ENCODE results near the gene DMXL1.

Gene DMXL1

GRCh38 chr5:119055294-119055693 is 15.6 kb upstream of the DMXL1 start (continued):
- TF ChIP-seq ZNF626 (tag by site-specific recombination; IDR thresholded peaks at IDR 0.05) (no peak), PBX3 (CRISPR knock-in tag; IDR thresholded peaks at IDR 0.05) (no peak), ZNF155 (tag by site-specific recombination; IDR thresholded peaks at IDR 0.05) (no peak), ZNF768 (tag by site-specific recombination; IDR thresholded peaks at IDR 0.05) (no peak), ZNF629 (tag by site-specific recombination; IDR thresholded peaks at IDR 0.05) (no peak), SCRT2 (tag by site-specific recombination; IDR thresholded peaks at IDR 0.05) (no peak), ZSCAN4 (tag by site-specific recombination; IDR thresholded peaks at IDR 0.05) (no peak), ZBTB26 (tag by site-specific recombination; optimal IDR thresholded peaks at IDR 0.05) (no peak), ZNF558 (tag by site-specific recombination; IDR thresholded peaks at IDR 0.05) (no peak), ZNF521 (tag by site-specific recombination; IDR thresholded peaks at IDR 0.05) (no peak)

GRCh38 chr5:119058979-119059529 is 11.8 kb upstream of the DMXL1 start:
- Histone ChIP-seq H3K4me3 (ENCODE audit: low read depth, low read length) (no peak overlapping the region), H3K9me3 (ENCODE audit: control insufficient read depth, insufficient read depth, low read depth, low read length) (no peaks in the 10 kb centered on the region), H3K4me1 (ENCODE audit: control insufficient read depth, insufficient read depth, low read length) (peaks cover 2% of the 10 kb centered on the region; the same call in 1 of the 2 replicates), H3K36me3 (ENCODE audit: control insufficient read depth in 2 of 2, insufficient read depth in 1 of 2, low read length in 2 of 2) (no peaks in the 10 kb centered on the region), H3K27ac (ENCODE audit: extremely low read depth, low read depth, low read length) (no peak overlapping the region)
- TF ChIP-seq ZNF121 (tag by site-specific recombination; IDR thresholded peaks at IDR 0.05) (0 out of 2 replicates have a peak, but pooled peaks have one; percentile 41), SCRT2 (tag by site-specific recombination; IDR thresholded peaks at IDR 0.05) (no peak), GLI4 (tag by site-specific recombination; IDR thresholded peaks at IDR 0.05) (no peak), OSR2 (tag by site-specific recombination; IDR thresholded peaks at IDR 0.05) (no peak)
- CTCF ChIA-PET = interaction anchor here (1.0 kb wide), 1 partner anchor 14 kb away, joined by 3 read pairs; no protein-coding TSS in a partner anchor
- POLR2A ChIA-PET = no interaction called here

- Histone ChIP-seq H3K9me3 (ENCODE audit: control insufficient read depth, insufficient read depth, low read depth, low read length) (no peaks in the 10 kb centered on the region), H3K4me1 (ENCODE audit: control insufficient read depth, insufficient read depth, low read length) (peaks cover 5% of the 10 kb centered on the region; the same call in 1 of the 2 replicates), H3K4me3 (ENCODE audit: low read depth, low read length) (no peak overlapping the region), H3K27ac (ENCODE audit: extremely low read depth, low read depth, low read length) (no peak overlapping the region), H3K36me3 (ENCODE audit: control insufficient read depth in 2 of 2, insufficient read depth in 1 of 2, low read length in 2 of 2) (no peaks in the 10 kb centered on the region)
- ChIA-PET CTCF (interaction anchor here (0.7 to 1.0 kb wide), 2 partner anchors 14 to 352 kb away, joined by 3 read pairs; no protein-coding TSS in a partner anchor), POLR2A (no interaction called here)
- TF ChIP-seq TSHZ1 (tag by site-specific recombination; IDR thresholded peaks at IDR 0.05; ENCODE audit: borderline replicate concordance) (no peak), ZFHX2 (tag by site-specific recombination; conservative IDR thresholded peaks at IDR 0.05) (no peak), KLF9 (tag by site-specific recombination; IDR thresholded peaks at IDR 0.05; ENCODE audit: low read depth) (no peak), ZNF140 (tag by site-specific recombination; IDR thresholded peaks at IDR 0.05) (no peak), ZNF18 (tag by site-specific recombination; IDR thresholded peaks at IDR 0.05) (no peak), ATF2 (tag by site-specific recombination; IDR thresholded peaks at IDR 0.05; ENCODE audit: low read depth) (no peak), MZF1 (tag by site-specific recombination; IDR thresholded peaks at IDR 0.05; ENCODE audit: borderline replicate concordance) (no peak), ZNF221 (tag by site-specific recombination; IDR thresholded peaks at IDR 0.05; ENCODE audit: borderline replicate concordance) (no peak), ZNF560 (tag by site-specific recombination; IDR thresholded peaks at IDR 0.05; ENCODE audit: borderline replicate concordance) (no peak)
Measured at GRCh38 chr5:119059740-119060255, 11.1 kb upstream of the DMXL1 start.

Measured in HEK293 (cell line).